Transverse colon (tissue), 3 donors: Measurements from ENCODE around the gene CPM.

ENCODE experiments used
- CTCF ChIP-seq, 5 experiments: fragments of 200-600 bp in 3 of 5; fragments of 450-650 bp in 2 of 5; sonication (generic) in 3 of 5; IDR thresholded peaks; 1 replicate in 2 of 5; 2 replicates in 3 of 5; pipeline ENCODE4 v1.5.1; 2016 to 2017; ENCODE audit warnings: antibody characterized with exemption in 5 of 5, inconsistent platforms in 3 of 5, mild to moderate bottlenecking in 2 of 5, moderate library complexity in 1 of 5
- POLR2A ChIP-seq: fragments of 450-650 bp; IDR thresholded peaks from one replicate; pipeline ENCODE4 v1.6.1; 2016; ENCODE audit warnings: antibody characterized with exemption, mild to moderate bottlenecking, moderate library complexity

GRCh38 chr12:68814490-68815231 lies 118.3 kb downstream of the CPM start:
- TF ChIP-seq CTCF (IDR thresholded peaks at IDR 0.05) (no peak), POLR2A (no peak)
